ENCODE measurements around the gene PAN3.
"Not testable (repeated sequence)": the region's sequence is repeated elsewhere in the genome, so short reads cannot be mapped to it uniquely, and the experiment has no call there.

PAN3 gene

DNA sequence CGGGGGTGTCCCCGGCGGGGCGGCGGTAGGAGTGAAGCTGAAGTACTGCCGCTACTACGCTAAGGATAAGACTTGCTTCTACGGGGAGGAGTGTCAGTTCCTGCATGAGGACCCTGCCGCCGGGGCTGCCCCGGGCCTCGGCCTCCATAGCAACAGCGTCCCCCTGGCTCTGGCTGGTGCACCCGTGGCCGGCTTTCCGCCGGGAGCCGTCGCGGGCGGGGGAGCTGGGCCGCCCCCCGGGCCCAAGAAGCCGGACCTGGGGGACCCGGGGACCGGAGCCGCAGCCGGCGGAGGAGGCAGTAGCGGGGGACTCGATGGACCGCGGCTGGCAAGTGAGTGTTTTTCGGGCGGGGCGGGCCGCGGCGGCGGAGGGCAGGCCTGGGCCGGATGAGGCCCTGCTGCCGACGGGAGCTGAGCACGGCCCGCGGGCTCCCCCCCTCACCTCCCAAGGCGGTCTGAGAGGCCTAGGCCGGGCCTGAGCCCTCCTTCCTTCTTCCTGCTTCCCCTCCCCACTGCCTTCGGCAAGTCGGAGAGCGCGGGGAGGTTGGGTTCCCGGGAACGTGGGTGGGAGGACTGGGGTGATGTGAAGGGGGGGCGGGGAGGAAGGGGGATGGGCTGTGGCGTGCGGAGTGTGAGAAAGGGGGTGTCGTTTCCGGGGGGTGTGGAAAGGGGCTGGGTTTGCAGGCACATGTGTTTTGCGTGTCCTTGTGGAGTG is 568 bp downstream of the PAN3 start:
- peak; percentile 88 for DNase-seq (ENCODE audit: low read depth)

DNA sequence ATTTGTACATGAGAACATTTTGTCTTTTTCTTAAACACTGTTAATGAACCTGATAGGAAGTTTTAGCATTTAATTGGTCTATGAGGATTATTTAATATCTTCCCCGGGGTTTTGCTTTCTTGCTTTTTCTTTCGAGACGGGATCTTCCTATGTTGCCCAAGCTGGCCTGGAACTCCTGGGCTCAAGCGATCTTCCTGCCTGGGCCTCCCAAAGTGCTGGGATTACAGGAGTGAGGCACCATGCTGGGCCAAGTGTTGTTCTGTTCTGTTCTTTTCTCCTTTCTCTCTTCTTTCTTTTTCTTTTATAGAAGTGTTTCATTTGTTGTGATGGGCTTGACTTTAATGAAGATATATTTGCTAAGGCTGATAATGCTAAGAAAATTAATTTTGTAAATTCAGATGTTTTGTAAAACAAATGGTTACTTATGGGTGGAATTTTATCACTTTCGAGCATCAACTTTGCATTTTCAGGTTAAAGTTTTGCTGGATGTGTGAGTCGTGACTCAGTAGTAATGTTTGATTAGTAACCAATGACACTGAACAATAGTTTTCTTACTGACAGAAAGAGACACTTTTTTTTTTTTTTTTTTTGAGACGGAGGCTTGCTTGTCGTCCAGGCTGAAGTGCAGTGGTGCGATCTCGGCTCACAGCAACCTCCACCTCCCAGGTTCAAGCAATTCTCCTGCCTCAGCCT is 2.2 kb downstream of the PAN3 start:
- peak; percentile 62 for DNase-seq (ENCODE audit: low read depth)

DNA sequence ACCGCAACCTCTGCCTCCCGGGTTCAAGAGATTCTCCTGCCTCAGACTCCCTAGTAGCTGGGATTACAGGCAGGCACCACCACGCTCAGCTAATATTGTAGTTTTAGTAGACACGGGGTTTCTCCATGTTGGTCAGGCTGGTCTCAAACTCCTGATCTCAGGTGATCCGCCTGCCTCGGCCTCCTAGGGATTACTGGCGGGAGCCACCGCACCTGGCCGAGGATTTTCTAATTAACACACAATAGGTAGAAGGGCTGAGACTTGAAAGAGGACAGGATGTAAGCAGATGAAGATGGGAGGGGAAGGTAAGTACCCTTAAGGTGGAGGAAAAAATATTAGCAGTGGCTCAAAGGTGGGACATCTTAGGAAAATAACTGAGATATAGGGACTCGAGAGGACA is 3.2 kb downstream of the PAN3 start:
- not testable (repeated sequence) for DNase-seq (ENCODE audit: low read depth)

DNA sequence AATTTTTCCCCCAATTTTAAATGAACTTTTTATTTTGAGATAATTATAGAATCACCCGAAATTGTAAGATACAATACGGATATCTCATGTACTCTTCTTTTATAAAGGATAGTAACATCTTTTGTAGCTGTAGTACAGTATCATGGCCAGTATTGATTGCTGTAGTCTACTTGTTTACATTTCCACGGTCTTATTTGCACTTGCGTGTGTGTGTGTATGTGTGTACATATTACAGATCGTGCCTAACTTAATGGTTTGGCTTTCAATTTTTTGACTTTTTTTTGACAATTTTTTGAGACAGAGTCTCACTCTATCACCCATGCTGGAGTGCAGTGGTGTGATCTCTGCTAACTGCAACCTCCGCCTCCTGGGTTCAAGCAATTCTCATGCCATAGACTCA is 6.7 kb downstream of the PAN3 start:
- no peak for DNase-seq (ENCODE audit: low read depth)

DNA sequence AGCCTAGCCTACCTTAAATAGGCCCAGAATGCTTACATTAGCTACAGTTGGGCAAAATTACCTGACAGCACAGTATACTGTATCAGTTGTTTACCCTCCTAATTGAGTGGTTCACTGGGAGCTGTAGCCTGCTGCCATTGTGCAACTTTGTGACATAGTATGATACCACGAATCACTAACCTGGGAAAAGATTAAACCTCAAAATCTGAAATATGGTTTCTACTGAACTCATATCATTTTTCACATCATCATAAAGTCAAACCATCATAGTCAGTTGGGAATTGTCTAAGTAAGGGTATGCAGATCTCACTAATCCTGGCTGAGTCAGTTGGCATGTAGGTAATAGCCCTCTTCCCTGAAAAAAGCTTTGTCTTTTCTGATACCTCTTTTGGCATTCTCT is 9.2 kb downstream of the PAN3 start:
- DNase-seq (ENCODE audit: low read depth): peak; percentile 12

DNA sequence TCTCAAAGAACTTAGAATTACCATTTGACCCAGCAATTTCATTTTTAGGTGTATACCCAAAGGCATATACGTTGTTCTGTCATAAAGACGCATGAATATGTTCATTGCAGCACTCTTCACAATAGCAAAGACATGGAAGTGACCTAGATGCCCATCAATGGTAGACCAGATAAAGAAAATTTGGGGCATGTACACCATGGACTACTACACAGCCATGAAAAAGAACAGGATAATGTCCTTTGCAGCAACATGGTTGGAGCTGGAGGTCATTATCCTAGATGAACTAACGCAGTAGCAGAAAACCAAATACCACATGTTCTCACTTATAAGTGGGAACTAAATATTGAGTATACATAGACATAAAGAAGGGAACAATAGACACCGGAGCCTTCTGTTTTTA is 20.7 kb downstream of the PAN3 start:
- no peak for DNase-seq (ENCODE audit: low read depth)

DNA sequence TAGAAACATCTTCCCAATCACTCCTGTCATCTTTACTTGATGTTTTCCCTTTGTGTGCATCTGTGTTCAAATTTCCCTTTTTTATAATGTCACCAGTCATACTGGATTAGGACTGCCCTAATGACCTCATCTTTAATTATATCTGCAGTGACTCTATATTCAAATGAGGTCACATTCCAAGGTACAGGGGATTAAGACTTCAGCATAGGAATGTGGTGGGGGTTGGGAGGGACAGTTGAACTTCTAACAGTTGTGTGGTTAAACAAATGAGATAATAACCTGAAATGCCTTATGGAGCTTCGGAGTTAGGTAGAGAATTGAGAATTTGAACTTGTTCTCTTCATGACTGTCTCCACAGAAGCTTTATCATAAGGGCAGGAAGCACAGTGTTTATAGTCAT is 23.0 kb downstream of the PAN3 start:
- DNase-seq (ENCODE audit: low read depth): peak; percentile 57

DNA sequence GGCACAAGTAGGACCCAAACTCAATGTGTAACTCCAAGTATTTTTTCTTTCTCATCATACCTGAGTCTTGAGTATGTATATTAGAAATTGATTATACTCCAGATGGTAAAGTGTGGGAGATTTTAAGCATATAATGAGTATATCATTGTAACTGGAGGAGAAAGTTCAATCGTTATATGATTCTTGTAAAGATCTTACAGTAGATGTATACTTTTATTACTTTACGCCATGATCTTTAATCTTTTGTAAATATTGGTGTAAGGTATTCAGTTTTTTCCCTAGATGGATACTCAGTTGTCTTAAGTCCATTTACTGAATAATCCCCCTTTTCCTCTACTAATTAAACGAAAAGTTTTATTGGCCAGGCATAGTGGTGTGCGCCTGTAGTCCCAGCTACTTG is 25.2 kb downstream of the PAN3 start:
- no peak for DNase-seq (ENCODE audit: low read depth)

DNA sequence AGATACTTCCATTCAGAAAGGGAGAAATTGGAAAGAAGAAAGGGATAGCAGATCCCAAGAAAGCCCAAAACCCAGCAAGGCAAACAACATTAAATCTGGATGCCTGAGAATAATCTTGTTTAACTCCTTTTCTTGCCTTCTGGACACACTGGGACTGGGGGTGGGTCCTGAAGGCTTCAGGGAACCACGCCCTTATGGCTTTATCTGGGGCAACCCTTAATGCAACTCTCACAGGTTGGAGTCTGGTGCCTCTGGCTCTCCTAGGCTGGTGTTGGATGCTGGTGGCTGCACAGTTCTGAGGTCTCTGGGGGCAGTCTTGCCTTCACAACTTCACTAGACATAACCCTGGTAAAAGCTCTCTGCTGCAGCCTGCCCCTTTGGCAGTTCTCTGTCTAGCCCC is 27.9 kb downstream of the PAN3 start:
- no peak for DNase-seq (ENCODE audit: low read depth)

DNA sequence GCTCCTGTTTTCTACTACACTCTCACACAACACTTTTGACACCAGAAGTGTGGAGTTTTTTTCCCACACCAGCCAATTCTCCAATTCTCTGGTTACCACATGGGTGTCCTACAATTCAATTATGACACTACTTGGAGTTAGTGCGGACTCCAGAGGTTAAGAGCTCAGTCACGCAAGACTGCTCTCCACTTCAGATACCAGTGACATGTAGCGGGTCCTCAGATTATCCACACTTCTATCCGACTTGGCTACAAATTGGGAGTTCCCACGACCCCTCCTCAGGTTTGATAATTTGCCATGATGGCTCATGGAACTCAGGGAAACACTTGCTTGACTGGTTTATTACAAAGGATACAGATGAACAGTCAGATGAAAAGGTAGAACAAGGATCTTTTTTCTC is 32.9 kb downstream of the PAN3 start:
- DNase-seq (ENCODE audit: low read depth): no peak

DNA sequence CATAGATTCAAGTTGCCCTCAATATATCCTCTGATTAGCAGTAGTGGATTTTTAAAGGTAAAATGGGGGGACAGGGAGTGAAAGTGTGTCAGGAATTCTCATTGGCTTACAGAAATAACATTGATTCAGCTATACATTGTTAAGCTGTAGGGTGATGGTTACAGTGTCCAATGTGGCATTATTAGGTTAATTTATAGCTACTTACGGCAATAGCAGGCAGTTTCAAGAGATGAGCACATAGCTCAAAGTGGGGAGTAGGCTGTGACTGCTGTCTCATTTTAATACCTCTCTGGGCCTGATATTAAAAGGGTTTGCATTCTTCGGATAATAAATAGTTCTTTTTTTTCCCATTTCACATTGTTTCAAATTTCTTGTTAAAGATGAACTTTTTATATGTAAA is 34.6 kb downstream of the PAN3 start:
- DNase-seq (ENCODE audit: low read depth): no peak

DNA sequence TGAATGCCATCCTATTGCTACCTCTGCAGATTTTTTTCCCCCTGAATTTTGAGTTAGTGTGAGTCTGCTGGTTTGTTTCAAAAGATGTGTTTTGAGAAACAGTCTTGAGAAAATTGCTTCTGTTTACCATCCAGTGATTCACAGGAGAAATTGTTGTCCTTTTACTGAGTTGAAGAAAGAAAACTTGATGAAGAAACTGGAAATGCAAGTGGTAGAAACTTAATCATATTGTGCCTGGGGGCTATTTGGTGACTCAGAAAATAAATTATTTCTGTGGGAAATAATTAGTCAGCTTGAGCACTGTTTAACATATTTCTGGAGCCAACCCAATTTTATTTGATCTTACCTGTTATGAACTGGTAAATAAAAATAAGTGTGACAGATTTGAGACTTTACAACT is 35.4 kb downstream of the PAN3 start:
- peak; percentile 39 for DNase-seq (ENCODE audit: low read depth)

DNA sequence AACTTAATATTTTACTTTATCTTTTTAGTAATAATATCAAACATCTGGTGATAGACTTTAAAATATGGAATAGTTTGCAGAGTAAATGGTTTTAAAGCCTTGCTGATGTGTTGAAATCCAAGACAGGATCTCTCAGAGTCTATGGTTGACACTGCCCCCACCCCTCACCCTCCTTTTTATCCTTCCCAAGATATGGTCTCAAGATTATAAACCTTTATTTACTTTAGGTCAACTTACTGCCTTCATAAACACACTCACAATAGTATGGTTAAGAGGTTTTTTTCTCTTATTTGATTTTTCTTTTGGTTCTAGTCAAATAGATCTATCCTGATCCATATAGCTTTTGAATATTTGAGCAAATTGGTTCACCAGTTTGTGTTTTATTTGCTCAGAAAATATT is 39.0 kb downstream of the PAN3 start:
- no peak for DNase-seq (ENCODE audit: low read depth)

DNA sequence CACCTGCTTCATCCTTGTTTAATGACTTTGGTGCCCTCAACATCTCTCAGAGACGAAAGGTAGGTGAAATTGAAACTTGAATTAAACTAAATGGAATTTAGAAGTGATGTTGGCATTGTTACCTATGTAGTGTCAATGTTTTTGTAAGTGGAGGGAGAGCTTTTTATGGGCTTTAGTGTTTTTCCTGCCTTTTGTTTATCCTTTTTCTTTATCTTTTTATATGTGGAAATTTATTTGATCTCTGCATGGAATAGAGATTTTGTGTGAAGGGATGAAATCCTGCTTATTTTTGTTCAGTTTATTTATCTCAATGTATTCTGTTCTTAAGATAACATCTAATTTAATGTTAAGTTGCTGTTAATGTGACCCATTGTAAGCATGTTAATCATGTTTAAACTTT is 39.5 kb downstream of the PAN3 start:
- DNase-seq (ENCODE audit: low read depth): no peak

DNA sequence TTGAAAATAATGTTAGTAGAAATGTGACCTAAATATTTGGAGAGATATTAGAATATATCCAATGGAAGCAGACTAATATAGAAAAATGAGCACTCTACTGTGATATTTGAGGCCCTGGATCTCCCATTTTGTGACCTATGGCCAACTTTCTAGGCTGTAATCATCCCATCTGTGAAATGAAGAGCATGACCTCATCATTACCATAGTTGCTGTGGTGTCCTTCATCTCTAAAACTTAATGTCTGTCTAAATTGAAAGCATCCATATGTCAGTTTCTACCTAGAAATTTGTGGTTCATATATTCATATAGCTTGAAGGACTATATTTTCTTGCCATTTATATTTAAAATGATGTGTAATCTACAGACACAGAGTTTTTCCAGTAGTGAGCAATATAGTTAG is 41.6 kb downstream of the PAN3 start:
- peak; percentile 46 for DNase-seq (ENCODE audit: low read depth)

DNA sequence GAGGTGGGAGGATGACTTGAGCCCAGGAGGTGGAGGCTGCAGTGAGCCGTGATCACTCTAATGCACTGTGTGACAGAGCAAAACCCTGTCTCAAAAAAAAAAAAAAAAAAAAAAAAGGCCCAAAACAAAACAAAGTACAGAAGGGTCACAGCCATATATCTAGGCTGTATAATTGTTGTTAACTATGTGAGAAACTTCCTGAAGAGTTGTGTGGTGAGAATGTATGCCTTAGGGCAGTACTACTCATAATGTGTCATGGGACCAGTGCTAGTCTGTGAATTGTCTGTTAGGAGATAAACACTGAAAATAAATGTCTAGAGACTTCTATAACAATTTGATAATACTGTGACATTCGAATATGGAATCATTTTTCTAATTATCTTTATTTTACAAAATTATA is 43.1 kb downstream of the PAN3 start:
- peak; percentile 96 for DNase-seq (ENCODE audit: low read depth)

DNA sequence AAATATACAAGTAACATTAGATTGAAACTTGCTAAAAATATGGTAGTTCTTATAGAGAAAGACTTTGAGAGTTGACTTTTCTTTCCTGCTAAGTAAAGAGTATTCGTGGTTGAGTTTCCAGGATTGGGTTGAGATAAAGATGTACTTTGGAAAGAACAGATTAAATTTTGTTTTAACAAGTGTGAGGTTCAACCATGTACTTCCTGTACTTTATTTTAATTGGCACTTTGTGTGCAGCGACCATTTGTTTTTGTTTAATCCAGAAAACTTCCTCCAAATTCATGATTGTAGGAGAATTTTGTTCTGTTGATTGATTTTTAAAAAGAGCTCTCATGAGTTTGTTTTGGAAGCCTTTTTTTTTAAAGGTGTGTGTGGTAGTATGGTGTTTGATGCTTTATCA is 46.9 kb downstream of the PAN3 start:
- no peak for DNase-seq (ENCODE audit: low read depth)

DNA sequence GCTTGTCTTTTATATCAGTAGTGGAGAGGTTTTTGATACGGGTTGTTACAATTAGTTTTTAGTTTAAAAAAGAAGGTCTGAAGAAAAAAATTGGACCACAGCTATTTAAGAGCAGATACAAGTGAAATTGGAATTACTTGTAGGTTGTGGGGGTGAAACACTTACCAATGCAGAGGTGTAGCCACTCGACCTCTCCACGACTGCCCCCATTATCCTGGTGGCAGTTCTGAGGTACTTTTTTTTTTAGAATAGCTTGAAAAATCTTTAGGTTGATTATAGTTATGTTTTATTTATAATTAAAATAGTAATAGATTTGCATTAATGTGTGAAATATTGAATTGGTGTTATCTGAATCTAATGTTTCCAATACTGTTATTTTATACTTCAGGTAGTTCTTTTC is 60.7 kb downstream of the PAN3 start:
- DNase-seq (ENCODE audit: low read depth): peak; percentile 3

DNA sequence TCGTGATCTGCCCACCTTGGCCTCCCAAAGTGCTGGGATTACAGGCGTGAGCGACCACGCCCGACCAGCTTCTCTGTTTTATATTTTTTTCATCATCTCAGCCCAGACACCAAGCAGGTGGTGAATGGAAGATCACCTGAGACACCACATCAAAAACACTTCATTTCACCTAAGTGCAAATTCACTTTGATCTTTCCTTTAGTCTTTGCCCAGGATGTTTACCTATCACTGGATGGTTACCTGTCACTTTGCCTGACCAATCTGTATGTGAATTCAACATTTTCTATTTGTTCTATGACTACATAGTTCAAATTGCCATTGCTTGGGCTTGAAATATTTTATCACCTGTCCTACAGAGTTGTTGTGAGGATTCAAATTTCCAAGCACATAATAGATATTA is 65.7 kb downstream of the PAN3 start:
- no peak for DNase-seq (ENCODE audit: low read depth)

DNA sequence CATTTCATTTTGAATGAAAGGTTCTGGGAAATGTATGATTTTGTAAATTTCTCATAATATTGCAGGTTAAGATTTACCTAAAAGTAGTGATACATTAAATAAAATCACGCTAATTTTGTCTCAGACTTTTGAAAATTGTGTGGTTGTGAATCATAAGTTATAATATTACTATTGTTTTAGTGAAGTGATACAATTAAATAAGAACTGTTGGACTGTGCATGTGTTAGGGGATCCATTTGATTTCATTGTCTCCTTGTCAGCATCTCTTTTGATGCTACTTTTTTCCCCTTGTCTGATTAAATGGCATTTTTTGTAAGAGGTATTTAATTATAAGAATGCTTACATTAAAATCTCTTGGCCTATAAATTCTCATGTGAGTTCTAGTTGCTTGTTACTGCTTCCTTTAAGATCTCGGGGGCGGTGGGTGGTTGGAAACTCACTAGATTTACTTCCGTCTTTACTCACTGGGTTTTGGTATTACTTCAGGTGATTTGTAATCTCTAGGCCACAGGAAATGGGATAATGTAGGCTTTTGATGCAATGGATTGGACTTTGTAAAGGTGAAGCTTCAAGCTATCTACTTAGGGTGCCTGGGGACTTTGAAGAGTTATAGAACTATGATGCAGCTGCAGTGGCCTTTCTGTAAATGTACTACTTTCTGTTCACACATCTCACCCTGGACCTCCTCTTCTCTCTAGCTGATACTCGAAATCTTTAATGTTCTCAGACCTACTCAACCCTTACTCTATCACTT is 66.5 kb downstream of the PAN3 start:
- no peak for DNase-seq (ENCODE audit: low read depth)

DNA sequence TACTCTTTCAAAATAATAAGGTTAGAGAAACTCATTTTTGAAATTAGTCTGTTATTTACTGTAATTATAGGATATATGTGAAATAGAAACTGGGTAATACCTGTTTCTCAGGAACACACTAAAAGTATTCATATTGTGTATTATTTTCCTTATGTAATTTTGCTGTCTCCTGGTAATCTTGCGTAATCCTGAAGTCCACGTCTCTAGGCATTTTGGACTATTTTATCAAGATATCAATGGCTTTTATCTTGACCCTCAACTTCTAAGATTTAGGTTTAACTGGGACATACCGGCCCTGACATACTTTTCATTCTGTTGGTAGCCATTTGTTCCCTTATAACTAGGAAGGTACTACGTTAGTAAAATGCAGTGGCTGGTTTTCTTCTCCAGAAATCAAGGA is 80.3 kb downstream of the PAN3 start:
- DNase-seq (ENCODE audit: low read depth): no peak

DNA sequence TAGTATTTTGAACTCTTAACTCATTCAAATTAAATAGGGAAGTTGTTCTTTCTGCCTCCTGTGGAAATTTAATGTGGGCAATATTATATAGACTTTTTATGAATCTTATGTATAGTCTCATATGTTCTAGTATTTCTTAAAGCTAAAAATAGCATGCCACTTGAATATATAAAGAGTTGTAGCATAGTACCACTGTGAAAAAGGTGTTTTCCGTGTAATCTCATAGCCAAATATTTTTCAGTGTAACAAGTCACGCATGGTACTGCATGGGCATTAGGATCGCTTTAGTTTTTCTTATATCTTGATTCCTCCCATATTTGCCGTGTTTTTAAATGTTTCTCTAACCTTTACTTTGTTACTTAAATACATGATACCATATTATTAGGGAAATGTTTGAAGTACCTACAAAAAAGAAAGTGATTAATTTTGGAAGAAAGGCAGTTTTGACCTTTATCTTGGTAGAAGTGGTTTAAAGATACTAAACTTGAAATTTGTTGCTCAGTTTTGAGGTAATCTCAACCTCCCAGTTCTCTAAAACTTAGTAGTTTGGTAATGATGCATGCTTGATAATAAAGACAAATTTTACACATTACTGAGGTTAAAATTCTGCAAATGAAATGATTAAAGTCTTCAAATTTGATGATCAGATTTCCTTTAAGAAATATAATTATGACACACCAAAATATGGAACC is 81.2 kb downstream of the PAN3 start:
- DNase-seq (ENCODE audit: low read depth): no peak

DNA sequence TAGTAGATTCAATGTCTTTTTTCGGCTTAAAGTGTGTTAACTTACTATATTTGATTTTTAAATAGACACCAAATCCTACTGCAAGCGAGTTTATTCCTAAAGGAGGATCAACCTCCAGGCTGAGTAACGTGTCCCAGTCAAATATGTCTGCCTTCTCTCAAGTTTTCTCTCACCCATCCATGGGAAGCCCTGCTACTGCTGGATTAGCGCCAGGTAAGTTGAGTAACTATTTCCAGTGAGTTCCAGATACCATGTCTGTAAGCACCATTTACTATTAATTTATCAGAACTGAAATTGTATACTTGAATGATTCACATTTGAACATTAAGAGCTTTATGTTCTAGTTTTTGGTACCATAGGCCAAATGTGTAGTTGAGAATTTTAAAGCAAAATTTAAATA is 81.8 kb downstream of the PAN3 start:
- peak; percentile 6 for DNase-seq (ENCODE audit: low read depth)
